ENCODE data around the gene CCNY.

DNA sequence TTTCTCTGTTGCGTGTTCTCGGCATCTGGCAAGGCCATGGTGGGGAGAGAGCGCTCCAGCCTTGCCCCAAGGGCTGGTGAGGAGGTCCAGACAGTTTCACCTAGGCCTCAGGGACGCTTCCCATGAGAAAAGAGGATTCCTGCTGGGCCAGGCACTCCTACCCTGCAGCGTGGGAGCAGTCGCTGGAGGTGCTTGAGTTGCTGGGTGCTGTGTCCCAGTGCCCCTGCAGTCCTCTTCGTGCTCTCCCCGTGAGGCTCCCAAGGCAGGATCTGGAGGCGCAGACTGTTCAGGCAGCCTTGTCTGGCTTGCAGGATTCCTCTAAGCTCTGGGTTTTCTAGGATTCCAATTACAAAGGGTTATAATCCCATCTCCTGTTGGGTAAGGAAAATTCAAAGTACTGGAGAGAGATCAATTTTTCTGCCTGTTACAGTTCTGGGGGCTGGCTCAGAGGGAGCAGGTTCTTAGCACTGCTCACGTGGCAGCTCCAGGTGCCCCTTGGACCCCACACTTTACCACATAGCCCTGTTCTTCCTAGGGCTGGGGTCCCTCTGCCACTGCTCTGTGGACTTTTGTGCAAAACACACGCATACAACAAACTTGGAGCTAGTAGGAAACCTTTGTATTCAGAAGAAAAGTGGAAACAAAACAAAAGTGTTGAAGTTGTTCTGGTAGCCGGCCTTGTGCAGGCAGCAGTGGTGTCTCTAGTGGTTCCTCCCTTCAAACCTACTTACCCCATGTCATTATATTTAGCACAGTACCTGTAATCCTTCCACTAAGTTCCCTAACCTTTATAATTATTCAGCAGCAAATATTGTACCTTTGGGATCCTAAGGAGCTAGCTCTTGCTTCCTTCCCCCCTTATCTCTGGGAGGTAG lies 60.5 kb downstream of the CCNY start:
- TF ChIP-seq EP300 (IDR thresholded peaks at IDR 0.05) (no peak), CTCF (IDR thresholded peaks at IDR 0.05) (no peak), POLR2A (IDR thresholded peaks at IDR 0.05) (no peak)

Measured in suprapubic skin (tissue), 3 donors.